Uterus (tissue), 2 donors: Measurements from ENCODE around the gene MAN2C1.

Experiments
- POLR2A ChIP-seq, 2 donors: fragments of 450-650 bp; IDR thresholded peaks; one replicate each; pipeline ENCODE4 v1.6.1; 2016; ENCODE audit warnings: antibody characterized with exemption in 2 of 2, mild to moderate bottlenecking in 1 of 2, moderate library complexity in 1 of 2
- TF ChIP-seq, protein P1 (sequence below), 4 experiments: fragments of 200-600 bp in 2 of 4; fragments of 450-650 bp in 2 of 4; sonication (generic) in 2 of 4; IDR thresholded peaks; one replicate each; pipeline ENCODE4 v1.5.1; 2016 to 2019; ENCODE audit warnings: antibody characterized with exemption in 4 of 4, mild to moderate bottlenecking in 2 of 4, moderate library complexity in 1 of 4

DNA sequence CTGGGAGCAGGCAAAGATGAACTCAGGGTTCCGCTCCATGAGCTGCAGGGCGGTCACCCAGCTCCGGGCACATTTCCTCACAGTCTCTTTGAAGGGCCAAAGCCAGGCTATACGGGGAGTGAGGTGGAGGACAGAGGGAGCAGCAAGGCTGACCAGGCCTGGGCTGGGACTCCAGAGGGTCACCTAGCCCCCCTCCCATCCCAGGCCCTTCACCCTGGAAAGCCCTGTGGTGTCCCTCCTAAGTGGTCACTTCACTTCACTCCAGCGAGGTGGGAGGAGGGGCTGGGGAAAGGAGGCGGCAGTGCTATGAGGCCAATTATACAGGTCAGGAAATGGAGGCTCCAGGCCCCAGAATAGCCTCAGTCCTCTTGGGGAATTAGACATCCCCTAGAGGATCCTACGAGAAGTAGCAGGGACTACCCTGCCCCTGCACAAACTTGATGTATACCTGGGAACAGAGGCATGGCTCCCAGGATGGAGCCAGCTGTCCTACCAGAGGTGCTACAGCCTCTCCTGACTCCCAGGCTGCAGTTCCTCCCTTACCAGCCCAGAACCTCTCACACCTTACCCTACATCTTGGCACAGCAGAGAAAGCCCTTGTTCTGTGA lies 5.7 kb downstream of the MAN2C1 start:
- TF ChIP-seq, protein P1, sequence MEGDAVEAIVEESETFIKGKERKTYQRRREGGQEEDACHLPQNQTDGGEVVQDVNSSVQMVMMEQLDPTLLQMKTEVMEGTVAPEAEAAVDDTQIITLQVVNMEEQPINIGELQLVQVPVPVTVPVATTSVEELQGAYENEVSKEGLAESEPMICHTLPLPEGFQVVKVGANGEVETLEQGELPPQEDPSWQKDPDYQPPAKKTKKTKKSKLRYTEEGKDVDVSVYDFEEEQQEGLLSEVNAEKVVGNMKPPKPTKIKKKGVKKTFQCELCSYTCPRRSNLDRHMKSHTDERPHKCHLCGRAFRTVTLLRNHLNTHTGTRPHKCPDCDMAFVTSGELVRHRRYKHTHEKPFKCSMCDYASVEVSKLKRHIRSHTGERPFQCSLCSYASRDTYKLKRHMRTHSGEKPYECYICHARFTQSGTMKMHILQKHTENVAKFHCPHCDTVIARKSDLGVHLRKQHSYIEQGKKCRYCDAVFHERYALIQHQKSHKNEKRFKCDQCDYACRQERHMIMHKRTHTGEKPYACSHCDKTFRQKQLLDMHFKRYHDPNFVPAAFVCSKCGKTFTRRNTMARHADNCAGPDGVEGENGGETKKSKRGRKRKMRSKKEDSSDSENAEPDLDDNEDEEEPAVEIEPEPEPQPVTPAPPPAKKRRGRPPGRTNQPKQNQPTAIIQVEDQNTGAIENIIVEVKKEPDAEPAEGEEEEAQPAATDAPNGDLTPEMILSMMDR (IDR thresholded peaks at IDR 0.05), result no peak
- TF ChIP-seq POLR2A (IDR thresholded peaks at IDR 0.05), result no peak
